Measurements from ENCODE around the gene DHRSX.
A peak's percentile ranks its signal among the peaks of the same experiment; 100 is the strongest.

The DHRSX gene

GRCh38 chrX:2497961-2498780 lies 2.6 kb downstream of the DHRSX start:
- no peak overlapping the region for H3K4me3 ChIP-seq (ENCODE audit: insufficient read depth, low read length, poor library complexity, severe bottlenecking)
- no peaks in the 10 kb centered on the region for H4K20me1 ChIP-seq (ENCODE audit: low read depth, low read length)
- H3K4me2 ChIP-seq (ENCODE audit: low read depth, low read length, poor library complexity, severe bottlenecking) = peak overlapping the region; percentile 69
- no peaks in the 10 kb centered on the region for H3K27me3 ChIP-seq (ENCODE audit: low read length)
- TF ChIP-seq EZH2phosphoT487 (conservative IDR thresholded peaks at IDR 0.05; ENCODE audit: low read length) (no peak), CTCF (IDR thresholded peaks at IDR 0.05; ENCODE audit: insufficient read depth, low read length, poor library complexity, severe bottlenecking) (no peak)
- H3K9ac ChIP-seq (ENCODE audit: low read length) = peak overlapping the region; percentile 67; the same call in 1 of the 2 replicates
- no peaks in the 10 kb centered on the region for H3K9me3 ChIP-seq (ENCODE audit: insufficient read depth, low read length)
- no peaks in the 10 kb centered on the region for H3K9me2 ChIP-seq (replicated peaks; ENCODE audit: insufficient read depth, low read length)
- H3F3A ChIP-seq (ENCODE audit: insufficient read depth) = peaks cover 11% of the 10 kb centered on the region; the same call in 1 of the 2 replicates
- peak overlapping the region; percentile 72 for H3K27ac ChIP-seq (ENCODE audit: low read depth, low read length)
- no peak overlapping the region for H2AFZ ChIP-seq (ENCODE audit: low read depth, low read length, severe bottlenecking)
- no peaks in the 10 kb centered on the region for H3K36me3 ChIP-seq (ENCODE audit: low read length)
- H3K79me2 ChIP-seq (ENCODE audit: insufficient read depth, low read length) = peaks cover 36% of the 10 kb centered on the region

GRCh38 chrX:2495595-2495994 lies 5.2 kb downstream of the DHRSX start:
- no peak overlapping the region for H3K4me3 ChIP-seq (ENCODE audit: insufficient read depth, low read length, poor library complexity, severe bottlenecking)
- no peaks in the 10 kb centered on the region for H3K9me2 ChIP-seq (replicated peaks; ENCODE audit: insufficient read depth, low read length)
- H3K27ac ChIP-seq (ENCODE audit: low read depth, low read length) = no peak overlapping the region
- no peaks in the 10 kb centered on the region for H4K20me1 ChIP-seq (ENCODE audit: low read depth, low read length)
- peaks cover 11% of the 10 kb centered on the region; the same call in 1 of the 2 replicates for H3F3A ChIP-seq (ENCODE audit: insufficient read depth)
- no peaks in the 10 kb centered on the region for H3K27me3 ChIP-seq (ENCODE audit: low read length)
- no peaks in the 10 kb centered on the region for H3K9me3 ChIP-seq (ENCODE audit: insufficient read depth, low read length)
- H3K9ac ChIP-seq (ENCODE audit: low read length) = no peak overlapping the region
- TF ChIP-seq EZH2phosphoT487 (conservative IDR thresholded peaks at IDR 0.05; ENCODE audit: low read length) (no peak), CTCF (IDR thresholded peaks at IDR 0.05; ENCODE audit: insufficient read depth, low read length, poor library complexity, severe bottlenecking) (no peak)
- no peak overlapping the region for H2AFZ ChIP-seq (ENCODE audit: low read depth, low read length, severe bottlenecking)
- no peaks in the 10 kb centered on the region for H3K36me3 ChIP-seq (ENCODE audit: low read length)
- H3K4me2 ChIP-seq (ENCODE audit: low read depth, low read length, poor library complexity, severe bottlenecking) = no peak overlapping the region
- peaks cover 44% of the 10 kb centered on the region for H3K79me2 ChIP-seq (ENCODE audit: insufficient read depth, low read length)

GRCh38 chrX:2492531-2493218 lies 8.1 kb downstream of the DHRSX start:
- no peaks in the 10 kb centered on the region for H3K27me3 ChIP-seq (ENCODE audit: low read length)
- H3K9me3 ChIP-seq (ENCODE audit: insufficient read depth, low read length) = no peaks in the 10 kb centered on the region
- H3K4me2 ChIP-seq (ENCODE audit: low read depth, low read length, poor library complexity, severe bottlenecking) = peak overlapping the region; percentile 22
- no peak overlapping the region for H3K4me3 ChIP-seq (ENCODE audit: insufficient read depth, low read length, poor library complexity, severe bottlenecking)
- no peaks in the 10 kb centered on the region for H3K36me3 ChIP-seq (ENCODE audit: low read length)
- no peak overlapping the region for H3K9ac ChIP-seq (ENCODE audit: low read length)
- H3F3A ChIP-seq (ENCODE audit: insufficient read depth) = no peaks in the 10 kb centered on the region; the same call in 1 of the 2 replicates
- peak overlapping the region; percentile 38; the same call in 1 of the 2 replicates for H3K27ac ChIP-seq (ENCODE audit: low read depth, low read length)
- H3K79me2 ChIP-seq (ENCODE audit: insufficient read depth, low read length) = peaks cover 18% of the 10 kb centered on the region
- TF ChIP-seq CTCF (IDR thresholded peaks at IDR 0.05; ENCODE audit: insufficient read depth, low read length, poor library complexity, severe bottlenecking) (no peak), EZH2phosphoT487 (conservative IDR thresholded peaks at IDR 0.05; ENCODE audit: low read length) (no peak)
- no peaks in the 10 kb centered on the region for H4K20me1 ChIP-seq (ENCODE audit: low read depth, low read length)
- H3K9me2 ChIP-seq (replicated peaks; ENCODE audit: insufficient read depth, low read length) = no peaks in the 10 kb centered on the region
- H2AFZ ChIP-seq (ENCODE audit: low read depth, low read length, severe bottlenecking) = no peak overlapping the region

Data from SU-DHL-6 (cell line).